ENCODE measurements around the gene CACNA1I. TPM values are rescaled to one million over a fixed set of nuclear protein-coding genes. Genes with fewer than 3 reads are reported as not detected.

The CACNA1I gene
- total and polyA plus RNA-seq, 2 experiments from 2014 or later = 0.42 to 2.4 TPM

- no peak overlapping the region for H3K4me3 ChIP-seq
- Mint-ChIP-seq H3K27me3 (ENCODE audit: insufficient read depth, low read depth, poor library complexity) (peaks cover 26% of the 10 kb centered on the region), H3K4me3 (no peak overlapping the region), H3K9me3 (peaks cover 4% of the 10 kb centered on the region; the same call in 1 of the 3 replicates), H3K4me1 (peaks cover 8% of the 10 kb centered on the region), H3K36me3 (ENCODE audit: low read depth) (peaks cover 10% of the 10 kb centered on the region; the same call in 2 of the 3 replicates), H3K27ac (no peak overlapping the region)
- no peak overlapping the region for H3K27ac ChIP-seq (ENCODE audit: low read depth)
- no peaks in the 10 kb centered on the region for H3K36me3 ChIP-seq (ENCODE audit: insufficient read depth)
- no peak for DNase-seq (ENCODE audit: low spot score)
- no peak for ATAC-seq
- no peaks in the 10 kb centered on the region for H3K9me2 ChIP-seq (ENCODE audit: insufficient read depth)
- H3F3A ChIP-seq (replicated peaks; ENCODE audit: low read depth) = no peaks in the 10 kb centered on the region
- H3K4me1 ChIP-seq (ENCODE audit: insufficient read depth) = no peaks in the 10 kb centered on the region
- H2AFZ ChIP-seq = no peak overlapping the region
- no peaks in the 10 kb centered on the region for H4K20me1 ChIP-seq (replicated peaks; ENCODE audit: insufficient read depth)
- no peak overlapping the region for H3K4me2 ChIP-seq
- H3K27me3 ChIP-seq (ENCODE audit: insufficient read depth) = no peaks in the 10 kb centered on the region
- TF ChIP-seq ETS1 (IDR thresholded peaks at IDR 0.05) (no peak), CTCF (conservative IDR thresholded peaks at IDR 0.05; ENCODE audit: low read depth in 2 of 2) (no peak), NANOG (IDR thresholded peaks at IDR 0.05; ENCODE audit: borderline replicate concordance) (no peak), EZH2 (IDR thresholded peaks at IDR 0.05; ENCODE audit: low read depth, unreplicated experiment) (no peak), EZH2phosphoT487 (IDR thresholded peaks at IDR 0.05; ENCODE audit: unreplicated experiment) (no peak), JUNB (IDR thresholded peaks at IDR 0.05; ENCODE audit: unreplicated experiment) (no peak), STAT1 (IDR thresholded peaks at IDR 0.05; ENCODE audit: unreplicated experiment) (no peak), ZNF462 (CRISPR knock-in tag; IDR thresholded peaks at IDR 0.05) (no peak), ZNF114 (CRISPR knock-in tag; IDR thresholded peaks at IDR 0.05) (no peak), POLR2AphosphoS5 (IDR thresholded peaks at IDR 0.05; ENCODE audit: low read depth) (no peak), ZNF331 (CRISPR knock-in tag; IDR thresholded peaks at IDR 0.05; ENCODE audit: low read depth) (no peak), REST (IDR thresholded peaks at IDR 0.05; ENCODE audit: unreplicated experiment) (no peak)
- H3K79me2 ChIP-seq (replicated peaks; ENCODE audit: insufficient read depth) = no peaks in the 10 kb centered on the region
Measured at GRCh38 chr22:39677967-39678366, 107.4 kb downstream of the CACNA1I start.

Measured in GM23338 (cell line).